OCI-LY7 (cell line): ENCODE data around the gene ADAMTS6.

Source experiments
- EZH2phosphoT487 ChIP-seq: fragments of 200-600 bp; sonication (generic); IDR thresholded peaks from 2 replicates; pipeline ENCODE4 v1.6.1; 2018; ENCODE audit warnings: low read depth, borderline replicate concordance, mild to moderate bottlenecking, mixed run types, antibody characterized with exemption, low read length, moderate library complexity, mixed read lengths
- TF ChIP-seq, protein P1 (sequence below): fragments of 200-600 bp; sonication (generic); conservative IDR thresholded peaks from 2 replicates; pipeline ENCODE4 v1.5.1; 2014; ENCODE audit warnings: mild to moderate bottlenecking, antibody characterized with exemption, low read length, moderate library complexity, mixed read lengths

DNA sequence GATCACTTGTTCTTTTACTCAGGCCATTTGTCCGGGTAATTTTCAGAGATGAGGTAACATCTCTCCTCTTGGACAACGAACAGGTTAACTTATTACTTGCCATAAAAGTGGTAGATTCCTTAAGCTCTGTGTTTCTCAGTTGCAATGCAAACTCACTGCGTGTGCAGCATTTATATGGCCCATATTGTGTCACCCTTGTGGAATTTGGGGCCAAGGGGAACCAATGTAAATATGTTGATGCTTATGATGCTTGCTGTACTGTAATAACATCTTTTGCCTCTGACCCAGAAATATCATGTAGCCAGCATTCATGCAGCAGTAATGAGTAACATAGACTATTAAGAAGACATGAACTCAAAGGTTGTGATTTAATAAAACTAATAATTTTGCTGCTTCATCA, 175.8 kb downstream of the ADAMTS6 start:
- TF ChIP-seq, protein P1, sequence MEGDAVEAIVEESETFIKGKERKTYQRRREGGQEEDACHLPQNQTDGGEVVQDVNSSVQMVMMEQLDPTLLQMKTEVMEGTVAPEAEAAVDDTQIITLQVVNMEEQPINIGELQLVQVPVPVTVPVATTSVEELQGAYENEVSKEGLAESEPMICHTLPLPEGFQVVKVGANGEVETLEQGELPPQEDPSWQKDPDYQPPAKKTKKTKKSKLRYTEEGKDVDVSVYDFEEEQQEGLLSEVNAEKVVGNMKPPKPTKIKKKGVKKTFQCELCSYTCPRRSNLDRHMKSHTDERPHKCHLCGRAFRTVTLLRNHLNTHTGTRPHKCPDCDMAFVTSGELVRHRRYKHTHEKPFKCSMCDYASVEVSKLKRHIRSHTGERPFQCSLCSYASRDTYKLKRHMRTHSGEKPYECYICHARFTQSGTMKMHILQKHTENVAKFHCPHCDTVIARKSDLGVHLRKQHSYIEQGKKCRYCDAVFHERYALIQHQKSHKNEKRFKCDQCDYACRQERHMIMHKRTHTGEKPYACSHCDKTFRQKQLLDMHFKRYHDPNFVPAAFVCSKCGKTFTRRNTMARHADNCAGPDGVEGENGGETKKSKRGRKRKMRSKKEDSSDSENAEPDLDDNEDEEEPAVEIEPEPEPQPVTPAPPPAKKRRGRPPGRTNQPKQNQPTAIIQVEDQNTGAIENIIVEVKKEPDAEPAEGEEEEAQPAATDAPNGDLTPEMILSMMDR: no peak
- no peak for TF ChIP-seq EZH2phosphoT487
